ENCODE data around the gene IDI2. TPM values are rescaled to one million over a fixed set of nuclear protein-coding genes. Genes with fewer than 3 reads are reported as not detected.

IDI2 gene
- total RNA-seq, 2 donors from 2014 or later = not detected

DNA sequence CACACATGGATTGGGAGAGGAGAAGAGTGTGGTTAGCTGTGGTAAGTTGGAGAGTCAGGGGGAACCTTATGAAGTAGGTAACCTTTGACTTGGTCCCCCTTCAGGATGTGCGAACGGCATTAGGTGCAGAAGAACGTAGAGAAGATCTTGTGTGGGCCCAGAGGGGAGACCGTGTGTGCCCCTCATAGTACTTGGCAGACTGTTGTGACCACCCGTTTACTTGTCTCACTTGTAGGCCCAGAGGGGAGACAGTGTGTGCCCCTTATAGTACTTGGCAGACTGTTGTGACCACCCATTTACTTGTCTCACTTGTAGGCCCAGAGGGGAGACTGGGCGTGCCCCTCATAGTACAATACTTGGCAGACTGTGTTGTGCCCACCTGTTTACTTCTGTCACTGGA lies 34.9 kb downstream of the IDI2 start:
- Histone ChIP-seq H3K4me3 (no peak overlapping the region), H3K36me3 (peaks cover 7% of the 10 kb centered on the region), H3K4me1 (peaks cover 13% of the 10 kb centered on the region), H3K9ac (ENCODE audit: low read depth in 2 of 2, low read length in 2 of 2) (no peak overlapping the region), H3K9me3 (no peaks in the 10 kb centered on the region), H3K27me3 (no peaks in the 10 kb centered on the region), H3K27ac (no peak overlapping the region)
- intact Hi-C loops (cut with DNase I) = no loop called here
- TF ChIP-seq, protein P1, sequence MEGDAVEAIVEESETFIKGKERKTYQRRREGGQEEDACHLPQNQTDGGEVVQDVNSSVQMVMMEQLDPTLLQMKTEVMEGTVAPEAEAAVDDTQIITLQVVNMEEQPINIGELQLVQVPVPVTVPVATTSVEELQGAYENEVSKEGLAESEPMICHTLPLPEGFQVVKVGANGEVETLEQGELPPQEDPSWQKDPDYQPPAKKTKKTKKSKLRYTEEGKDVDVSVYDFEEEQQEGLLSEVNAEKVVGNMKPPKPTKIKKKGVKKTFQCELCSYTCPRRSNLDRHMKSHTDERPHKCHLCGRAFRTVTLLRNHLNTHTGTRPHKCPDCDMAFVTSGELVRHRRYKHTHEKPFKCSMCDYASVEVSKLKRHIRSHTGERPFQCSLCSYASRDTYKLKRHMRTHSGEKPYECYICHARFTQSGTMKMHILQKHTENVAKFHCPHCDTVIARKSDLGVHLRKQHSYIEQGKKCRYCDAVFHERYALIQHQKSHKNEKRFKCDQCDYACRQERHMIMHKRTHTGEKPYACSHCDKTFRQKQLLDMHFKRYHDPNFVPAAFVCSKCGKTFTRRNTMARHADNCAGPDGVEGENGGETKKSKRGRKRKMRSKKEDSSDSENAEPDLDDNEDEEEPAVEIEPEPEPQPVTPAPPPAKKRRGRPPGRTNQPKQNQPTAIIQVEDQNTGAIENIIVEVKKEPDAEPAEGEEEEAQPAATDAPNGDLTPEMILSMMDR (IDR thresholded peaks at IDR 0.05) = no peak
- DNase-seq = no peak

DNA sequence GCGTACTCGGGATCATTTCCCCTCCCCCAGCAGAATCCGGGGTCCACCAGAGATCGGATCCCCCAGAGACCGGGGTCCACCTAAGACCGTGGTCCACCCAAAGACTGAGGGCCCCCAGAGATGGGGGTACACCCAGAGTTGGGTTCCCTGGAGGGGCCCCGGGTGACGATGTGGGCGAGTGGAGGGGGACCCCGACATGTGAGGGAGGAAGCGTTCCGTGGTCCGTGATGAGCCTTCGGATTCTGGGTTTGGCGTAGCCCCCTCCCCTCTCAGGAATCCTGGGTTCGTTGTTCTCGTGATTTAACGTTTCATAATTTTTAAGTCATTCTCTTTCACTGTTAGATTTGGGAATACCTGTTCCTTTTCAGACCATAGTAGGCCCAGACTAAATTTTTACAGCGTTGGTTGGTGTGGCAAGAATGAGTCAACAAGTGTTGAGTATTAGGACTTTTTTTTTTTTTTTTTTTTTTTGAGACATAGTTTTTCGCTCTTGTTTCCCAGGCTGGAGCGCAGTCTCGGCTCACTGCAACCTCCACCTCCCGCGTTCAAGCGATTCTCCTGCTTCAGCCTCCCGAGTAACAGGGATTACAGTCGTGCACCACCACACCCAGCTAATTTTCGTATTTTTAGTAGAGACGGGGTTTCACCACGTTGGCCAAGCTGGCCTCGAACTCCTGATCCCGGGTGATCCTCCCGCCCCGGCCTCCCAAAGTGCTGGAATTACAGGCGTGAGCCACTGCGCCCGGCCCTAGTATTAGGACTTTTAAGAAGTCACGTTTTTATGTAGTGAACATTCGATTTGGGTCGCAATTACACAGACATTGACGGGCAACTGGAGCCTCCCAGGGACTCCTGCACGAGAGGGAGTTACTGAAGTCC lies 36.8 kb downstream of the IDI2 start:
- intact Hi-C loops (cut with DNase I) = no loop called here

DNA sequence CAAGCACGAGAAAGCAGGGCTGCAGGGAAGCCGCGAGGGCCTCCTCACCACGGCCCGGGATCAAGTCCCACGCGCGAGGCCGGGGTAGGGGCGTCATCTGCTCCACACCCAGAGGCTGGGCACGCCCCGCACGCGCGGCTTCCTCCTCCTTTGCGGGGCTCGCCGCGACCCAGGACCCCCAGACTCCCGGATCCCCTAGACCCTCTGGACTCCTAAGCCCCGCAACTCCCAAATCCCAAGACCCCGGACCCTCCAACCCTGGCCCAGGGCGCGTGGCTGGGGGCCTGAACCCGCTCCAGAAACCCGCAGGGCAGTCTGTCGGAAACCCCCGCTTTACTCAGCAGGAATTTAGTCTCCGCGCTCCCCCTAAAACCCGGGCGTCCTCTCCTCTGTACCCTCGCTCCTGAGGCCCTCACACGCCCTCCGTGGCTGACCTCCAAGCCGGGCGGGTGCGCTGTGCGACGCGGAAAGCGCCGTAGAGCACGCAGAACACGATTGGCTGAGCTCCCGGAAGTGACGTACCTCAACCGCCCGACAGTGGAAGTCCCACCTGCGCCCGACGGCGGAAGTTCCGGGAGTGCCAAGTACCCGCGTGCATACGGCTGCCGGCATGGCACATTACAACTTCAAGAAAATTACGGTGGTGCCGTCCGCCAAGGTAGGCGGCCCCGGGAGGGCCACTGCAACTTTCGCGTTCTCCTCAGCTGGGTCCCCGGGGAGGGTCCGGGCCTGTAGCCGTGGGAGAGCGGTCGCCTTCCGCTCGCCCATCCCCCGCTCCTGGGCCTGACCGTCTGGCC lies 37.6 kb downstream of the IDI2 start, which contains the start of gene GTPBP4:
GTPBP4 (plus strand) TSS at position 565 of the 797 bp plus-strand sequence; CDS start at position 611, 46 bp downstream.
- Histone ChIP-seq H3K9me3 (no peaks in the 10 kb centered on the region), H3K9ac (ENCODE audit: low read depth in 2 of 2, low read length in 2 of 2) (peak within 1 kb of the TSS; percentile 92 to 97), H3K36me3 (peaks cover 4% of the 10 kb centered on the region), H3K27me3 (no peaks in the 10 kb centered on the region), H3K4me3 (peak within 1 kb of the TSS; percentile 69), H3K4me1 (peaks cover 13% of the 10 kb centered on the region), H3K27ac (peak within 1 kb of the TSS; percentile 83)
- peak; percentile 99 for DNase-seq
- intact Hi-C loops (cut with DNase I) = no loop called here
- TF ChIP-seq, protein P1 (IDR thresholded peaks at IDR 0.05) = no peak

More for the DNA sequence above, 36.8 kb downstream of the IDI2 start:
- Histone ChIP-seq H3K4me3 (peak overlapping the region; percentile 69), H3K27me3 (no peaks in the 10 kb centered on the region), H3K36me3 (peaks cover 7% of the 10 kb centered on the region), H3K9me3 (no peaks in the 10 kb centered on the region), H3K27ac (peak overlapping the region; percentile 83), H3K9ac (ENCODE audit: low read depth in 2 of 2, low read length in 2 of 2) (peak overlapping the region; percentile 92 to 93), H3K4me1 (peaks cover 13% of the 10 kb centered on the region)
- DNase-seq = no peak
- TF ChIP-seq, protein P1 (IDR thresholded peaks at IDR 0.05) = no peak

DNA sequence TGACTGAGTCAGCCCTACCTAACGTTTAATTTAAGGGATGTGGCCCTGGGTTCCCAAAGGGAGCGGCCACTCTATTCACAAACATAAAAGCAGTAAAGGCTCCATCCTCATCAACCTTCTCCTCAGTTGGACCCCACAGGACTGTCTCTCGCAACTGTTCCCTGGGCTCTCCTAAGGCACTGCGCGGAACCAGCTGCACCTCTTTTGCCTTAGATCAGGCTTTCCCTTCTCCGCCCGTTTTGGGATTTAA lies 38.1 kb downstream of the IDI2 start:
- intact Hi-C loops (cut with DNase I) = no loop called here
- peaks cover 13% of the 10 kb centered on the region for H3K4me1 ChIP-seq
- H3K27ac ChIP-seq = peak overlapping the region; percentile 83
- H3K4me3 ChIP-seq = peak overlapping the region; percentile 69
- TF ChIP-seq, protein P1 (IDR thresholded peaks at IDR 0.05) = no peak
- no peaks in the 10 kb centered on the region for H3K27me3 ChIP-seq
- DNase-seq = no peak
- H3K36me3 ChIP-seq = no peaks in the 10 kb centered on the region
- H3K9me3 ChIP-seq = no peaks in the 10 kb centered on the region
- H3K9ac ChIP-seq (ENCODE audit: low read depth in 2 of 2, low read length in 2 of 2) = peak overlapping the region; percentile 92 to 97

DNA sequence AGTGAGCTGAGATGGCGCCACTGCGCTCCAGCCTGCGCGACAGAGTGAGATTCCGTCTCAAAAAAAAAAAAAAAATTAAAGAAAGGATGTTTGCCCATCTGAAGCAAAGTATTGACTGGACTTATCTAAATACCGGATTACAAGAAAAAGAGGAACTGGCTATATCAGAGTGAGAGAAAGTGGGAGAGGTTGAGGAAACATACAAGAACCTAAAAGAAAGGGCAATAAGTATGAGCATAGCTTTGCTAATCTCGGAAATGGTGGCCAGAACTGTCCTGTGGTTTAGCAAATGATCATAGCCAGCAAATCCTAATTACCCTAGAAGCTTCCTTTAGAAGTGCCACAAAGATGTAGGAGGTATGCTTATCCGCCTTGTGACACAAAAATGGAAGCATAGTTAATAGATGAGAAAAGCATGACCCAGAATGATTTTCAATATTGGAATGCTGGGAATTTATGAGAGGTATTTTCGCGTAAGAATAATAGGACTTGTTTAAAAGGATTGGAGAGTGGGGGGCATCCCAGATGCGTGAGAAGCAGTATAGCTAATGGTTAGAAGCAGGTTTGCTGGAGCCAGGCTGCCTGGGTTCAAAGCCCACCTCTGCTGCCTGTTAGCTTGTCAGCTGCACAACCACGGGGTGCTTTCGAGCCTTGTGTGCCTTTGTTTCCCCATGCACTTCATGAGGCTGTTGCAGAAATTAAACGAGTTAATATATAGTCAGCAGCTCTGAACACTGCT lies 38.6 kb downstream of the IDI2 start:
- Histone ChIP-seq H3K9me3 (no peaks in the 10 kb centered on the region), H3K4me3 (peak overlapping the region; percentile 69), H3K27me3 (no peaks in the 10 kb centered on the region), H3K9ac (ENCODE audit: low read depth in 2 of 2, low read length in 2 of 2) (peak overlapping the region; percentile 92 to 97), H3K27ac (peak overlapping the region; percentile 83), H3K36me3 (no peaks in the 10 kb centered on the region), H3K4me1 (peaks cover 13% of the 10 kb centered on the region)
- DNase-seq = no peak
- TF ChIP-seq, protein P1 (IDR thresholded peaks at IDR 0.05) = no peak
- intact Hi-C loops (cut with DNase I) = no loop called here

Measured in colonic mucosa (tissue), 4 donors.